NCI-H146 treated with DMSO at 0.1 percent for 48 hours (cell line): ENCODE measurements around the gene SCGB1C2.

ENCODE experiments used
- DNase-seq: peaks from one replicate; lab custom pipeline; 2025; ENCODE audit not compliant: unreplicated experiment; lab: John Stamatoyannopoulos, UW

SCGB1C2 gene

GRCh38 chr17:170130-170670 is 32.8 kb downstream of the SCGB1C2 start:
- DNase-seq: no peak

GRCh38 chr17:171871-172270 is 34.5 kb downstream of the SCGB1C2 start:
- DNase-seq: no peak

- no peak for DNase-seq
Measured at GRCh38 chr17:172401-172800, 35.0 kb downstream of the SCGB1C2 start.

- DNase-seq: no peak
Measured at GRCh38 chr17:173166-173911, 36.0 kb downstream of the SCGB1C2 start.

GRCh38 chr17:177155-177554 is 39.8 kb downstream of the SCGB1C2 start:
- DNase-seq: no peak

GRCh38 chr17:177762-178161 is 40.4 kb downstream of the SCGB1C2 start:
- DNase-seq: no peak

- DNase-seq: no peak
Measured at GRCh38 chr17:178292-179065, 41.1 kb downstream of the SCGB1C2 start.

- no peak for DNase-seq
Measured at GRCh38 chr17:179066-179432, 41.7 kb downstream of the SCGB1C2 start.

GRCh38 chr17:179781-180380 is 42.5 kb downstream of the SCGB1C2 start:
- DNase-seq: no peak

- no peak for DNase-seq
Measured at GRCh38 chr17:180381-181244, 43.2 kb downstream of the SCGB1C2 start.

- DNase-seq: no peak
Measured at GRCh38 chr17:181245-182049, 44.1 kb downstream of the SCGB1C2 start, which contains the start of gene DOC2B. Gene DOC2B, minus strand, starts transcription at chr17:181650. Its CDS starts 171 bp downstream, at chr17:181479.

- DNase-seq: no peak
Measured at GRCh38 chr17:182050-182751, 44.8 kb downstream of the SCGB1C2 start.

- no peak for DNase-seq
Measured at GRCh38 chr17:183021-183420, 45.7 kb downstream of the SCGB1C2 start.

GRCh38 chr17:185445-186138 is 48.2 kb downstream of the SCGB1C2 start:
- DNase-seq: no peak

GRCh38 chr17:187130-187529 is 49.8 kb downstream of the SCGB1C2 start:
- no peak for DNase-seq
